ENCODE data around the gene PLEKHA6. TPM values are rescaled to one million over a fixed set of nuclear protein-coding genes. Genes with fewer than 3 reads are reported as not detected.

The PLEKHA6 gene
- total and polyA plus RNA-seq, 10 donors = 0.47 to 6.5 (median 2.7) TPM

- DNase-seq = no peak
- no peaks in the 10 kb centered on the region for H3K27me3 ChIP-seq (replicated peaks in 1 of 7)
- 72 to 89% (median 78%) methylated on average over 15 to 16 of the region's 16 CpGs for WGBS, 5 donors
- peaks cover 0 to 15% (median 7%) of the 10 kb centered on the region in 6 donors for H3K4me1 ChIP-seq
- H3K27ac ChIP-seq = peak overlapping the region in 4 of 8 donors; percentile 8 to 44 (median 17)
- TF ChIP-seq POLR2AphosphoS5 (IDR thresholded peaks at IDR 0.05) (peak in 1 of 3 donors; percentile 22), POLR2A (IDR thresholded peaks at IDR 0.05) (no peak), CTCF (IDR thresholded peaks at IDR 0.05 in 8 of 11, conservative IDR thresholded peaks at IDR 0.05 in 3 of 11) (no peak)
- intact Hi-C loops (cut with DNase I; ENCODE audit: low total_unique reads) = no loop called here
- H3K4me3 ChIP-seq = no peak overlapping the region
- H3K36me3 ChIP-seq = peaks cover 0 to 6% (median 0%) of the 10 kb centered on the region in 6 donors
- H3K9me3 ChIP-seq = no peaks in the 10 kb centered on the region
These were observed 133.6 kb downstream of the PLEKHA6 start for GRCh38 chr1:204225841-204226735.

- TF ChIP-seq CTCF (IDR thresholded peaks at IDR 0.05 in 8 of 11, conservative IDR thresholded peaks at IDR 0.05 in 3 of 11) = no peak
- TF ChIP-seq POLR2A (IDR thresholded peaks at IDR 0.05) = no peak
- no peak for TF ChIP-seq POLR2AphosphoS5 (IDR thresholded peaks at IDR 0.05)
These were observed 135.1 kb downstream of the PLEKHA6 start for GRCh38 chr1:204224655-204225054.

GRCh38 chr1:204223129-204223860 is 136.4 kb downstream of the PLEKHA6 start:
- Histone ChIP-seq H3K4me3 (no peak overlapping the region), H3K27me3 (replicated peaks in 1 of 7) (no peaks in the 10 kb centered on the region), H3K4me1 (peaks cover 0 to 15% (median 7%) of the 10 kb centered on the region in 6 donors), H3K9me3 (no peaks in the 10 kb centered on the region), H3K27ac (no peak overlapping the region), H3K36me3 (peaks cover 0 to 5% (median 0%) of the 10 kb centered on the region in 6 donors)
- intact Hi-C loops (cut with DNase I; ENCODE audit: low total_unique reads) = no loop called here
- no peak for DNase-seq
- 84 to 90% (median 88%) methylated on average over 15 to 17 of the region's 17 CpGs for WGBS, 5 donors
- TF ChIP-seq POLR2A (IDR thresholded peaks at IDR 0.05) = no peak
- TF ChIP-seq POLR2AphosphoS5 (IDR thresholded peaks at IDR 0.05) = no peak

More at GRCh38 chr1:204224655-204225054, 135.1 kb downstream of the PLEKHA6 start:
- intact Hi-C loops (cut with DNase I; ENCODE audit: low total_unique reads) = no loop called here
- no peak for DNase-seq
- Histone ChIP-seq H3K4me3 (no peak overlapping the region), H3K4me1 (peaks cover 0 to 15% (median 7%) of the 10 kb centered on the region in 6 donors), H3K27ac (no peak overlapping the region), H3K27me3 (replicated peaks in 1 of 7) (no peaks in the 10 kb centered on the region), H3K36me3 (peaks cover 0 to 6% (median 0%) of the 10 kb centered on the region in 6 donors), H3K9me3 (no peaks in the 10 kb centered on the region)
- WGBS, 5 donors = 82 to 93% (median 84%) methylated on average over 8 of the region's 8 CpGs

GRCh38 chr1:204222764-204223055 is 137.0 kb downstream of the PLEKHA6 start:
- intact Hi-C loops (cut with DNase I; ENCODE audit: low total_unique reads) = no loop called here
- WGBS, 5 donors = 71 to 85% (median 82%) methylated on average over 3 of the region's 3 CpGs
- no peaks in the 10 kb centered on the region for H3K36me3 ChIP-seq

More at GRCh38 chr1:204222764-204223055, 137.0 kb downstream of the PLEKHA6 start:
- TF ChIP-seq CTCF (IDR thresholded peaks at IDR 0.05 in 8 of 11, conservative IDR thresholded peaks at IDR 0.05 in 3 of 11) (no peak), POLR2AphosphoS5 (IDR thresholded peaks at IDR 0.05) (no peak), POLR2A (IDR thresholded peaks at IDR 0.05) (no peak)
- Histone ChIP-seq H3K4me1 (peaks cover 0 to 15% (median 7%) of the 10 kb centered on the region in 6 donors), H3K27ac (no peak overlapping the region), H3K9me3 (no peaks in the 10 kb centered on the region), H3K4me3 (no peak overlapping the region), H3K27me3 (replicated peaks in 1 of 7) (no peaks in the 10 kb centered on the region)
- DNase-seq = no peak
